GM18861 (cell line): ENCODE data around the gene HS3ST5.
"Not testable (repeated sequence)": the region's sequence is repeated elsewhere in the genome, so short reads cannot be mapped to it uniquely, and the experiment has no call there.

Experiments
- ATAC-seq: cut with Tn5 transposase; IDR thresholded peaks from one replicate; pipeline ENCODE4 v1.9.1; 2021; ENCODE audit not compliant: unreplicated experiment

Gene HS3ST5

GRCh38 chr6:114158411-114158810, 184.4 kb downstream of the HS3ST5 start:
- no peak for ATAC-seq

DNA sequence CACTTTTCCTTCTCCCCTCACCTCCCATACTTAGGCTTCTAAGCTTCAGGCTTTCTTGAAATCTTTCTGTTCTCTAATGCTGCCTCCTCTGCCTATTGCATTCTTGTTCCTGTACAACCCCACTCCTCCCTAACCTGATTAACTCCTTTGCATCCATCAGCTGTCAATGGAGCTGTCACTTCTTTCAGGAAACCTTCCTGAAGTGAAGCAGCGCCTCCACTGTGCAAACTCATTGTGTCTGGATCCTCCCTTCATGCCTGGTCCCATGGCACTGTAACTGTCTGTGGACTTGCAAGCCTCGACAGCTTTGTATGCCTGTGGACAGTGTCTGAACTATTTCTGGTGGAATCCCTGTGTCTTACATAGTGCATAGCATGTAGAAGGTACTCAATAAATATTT, 185.0 kb downstream of the HS3ST5 start:
- ATAC-seq, result no peak

- no peak for ATAC-seq
Observed at GRCh38 chr6:114155763-114156162, 187.1 kb downstream of the HS3ST5 start.

GRCh38 chr6:114154812-114155211, 188.0 kb downstream of the HS3ST5 start:
- ATAC-seq, result no peak

GRCh38 chr6:114153448-114153847, 189.4 kb downstream of the HS3ST5 start:
- no peak for ATAC-seq

DNA sequence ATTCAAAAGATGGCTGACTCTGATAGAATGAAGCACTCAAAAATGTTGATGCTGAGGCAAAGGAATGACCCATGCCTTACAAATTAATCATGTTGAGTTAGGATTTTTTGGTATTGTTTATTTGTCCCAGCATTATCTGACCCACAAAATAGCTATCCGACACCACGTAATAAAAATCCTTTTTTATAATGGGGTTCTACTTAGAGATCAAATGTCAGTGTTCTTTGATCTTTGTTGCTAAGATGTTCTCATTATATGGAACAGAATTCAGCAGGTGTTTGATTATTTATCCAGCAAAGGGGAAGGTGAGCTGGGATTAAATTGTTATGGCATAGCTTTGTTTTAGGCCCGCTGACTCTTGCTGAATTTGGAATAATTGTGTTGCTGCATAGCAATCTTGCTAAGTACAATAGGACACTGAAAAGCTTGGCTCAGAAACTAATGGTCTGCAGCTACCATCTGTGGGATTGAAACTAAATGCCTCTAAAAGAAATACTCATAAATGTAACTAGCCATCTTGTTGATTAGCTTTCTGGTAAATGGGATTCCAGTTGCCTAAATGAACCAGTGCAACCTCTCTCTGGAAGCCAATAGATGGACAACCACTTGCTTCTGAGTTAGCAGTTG, 191.6 kb downstream of the HS3ST5 start:
- no peak for ATAC-seq

DNA sequence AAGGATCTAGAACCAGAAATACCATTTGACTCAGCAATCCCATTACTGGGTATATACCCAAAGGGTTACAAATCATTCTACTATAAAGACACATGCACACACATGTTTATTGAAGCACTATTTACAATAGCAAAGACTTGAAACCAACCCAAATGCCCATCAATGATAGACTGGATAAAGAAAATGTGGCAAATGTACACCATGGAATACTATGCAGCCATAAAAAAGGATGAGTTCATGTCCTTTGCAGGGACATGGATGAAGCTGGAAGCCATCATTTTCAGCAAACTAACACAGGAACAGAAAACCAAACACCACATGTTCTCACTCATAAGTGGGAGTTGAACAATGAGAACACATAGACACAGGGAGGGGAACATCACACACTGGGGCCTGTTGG, 193.6 kb downstream of the HS3ST5 start:
- ATAC-seq, result not testable (repeated sequence)

DNA sequence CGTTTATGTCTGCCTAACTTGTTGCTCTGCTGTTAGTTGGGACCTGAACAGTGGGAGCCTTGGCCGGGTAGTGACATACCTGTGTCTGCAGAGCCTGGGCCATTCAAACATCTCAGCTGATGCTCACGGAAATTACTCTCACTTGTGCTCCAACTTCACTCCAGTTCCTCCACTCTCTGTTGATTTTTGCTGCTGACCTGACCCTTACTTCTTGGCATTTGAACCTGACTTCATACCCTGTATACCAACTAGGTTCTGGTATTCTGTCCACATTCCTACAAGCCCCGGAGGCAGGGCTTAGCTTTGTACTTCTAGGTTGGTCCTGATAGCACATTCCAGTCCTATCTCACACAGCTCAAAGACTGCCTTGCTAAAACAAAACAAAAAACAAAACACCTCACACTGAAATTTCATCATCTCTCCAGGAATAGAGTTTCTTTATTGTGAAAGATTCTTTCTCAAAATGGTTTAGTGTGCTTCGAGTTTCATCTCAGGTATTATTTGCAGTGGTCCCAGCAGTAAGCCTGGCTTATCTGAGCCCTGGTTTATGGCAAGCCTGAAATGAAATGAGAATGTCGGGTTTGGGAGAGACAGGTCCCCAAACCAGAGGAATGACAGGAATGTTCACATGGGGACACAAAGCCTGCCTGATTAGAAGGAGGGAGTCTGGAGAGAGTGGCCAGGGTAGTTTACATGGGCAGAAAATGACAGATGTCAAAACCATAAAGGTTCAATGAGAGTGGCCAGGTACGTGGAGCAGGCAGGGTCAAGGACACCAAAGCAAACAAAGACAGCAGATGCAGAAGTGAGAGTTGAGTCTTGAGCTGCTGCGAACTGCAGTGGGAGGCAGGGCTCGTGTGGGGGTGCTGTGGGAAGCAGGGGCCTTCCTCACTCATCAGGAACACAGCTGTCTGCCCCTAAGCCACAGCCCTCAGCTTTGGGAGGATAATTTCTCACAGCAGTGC, 197.7 kb downstream of the HS3ST5 start:
- ATAC-seq, result no peak

DNA sequence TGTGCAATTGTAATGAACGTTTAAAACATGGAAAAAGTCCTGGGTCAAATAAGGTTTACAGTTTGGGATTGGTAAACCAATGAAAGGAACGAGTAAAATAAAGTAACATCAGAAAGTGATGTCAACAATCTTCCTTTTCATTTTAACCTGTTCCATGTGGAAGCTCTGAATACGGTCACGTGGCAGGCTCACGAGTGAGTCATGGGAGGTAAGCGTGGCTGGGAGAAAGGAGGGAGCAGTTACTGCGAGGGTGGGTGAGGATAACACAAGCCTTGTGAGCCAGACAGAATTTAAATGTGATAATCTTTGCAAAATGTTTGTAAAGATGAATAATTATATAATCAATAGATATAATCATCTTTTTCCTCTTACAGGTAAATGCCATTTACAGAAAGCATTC, 200.6 kb downstream of the HS3ST5 start:
- ATAC-seq, result no peak

GRCh38 chr6:114140416-114140815, 202.4 kb downstream of the HS3ST5 start:
- ATAC-seq, result no peak

- ATAC-seq, result no peak
Observed at GRCh38 chr6:114138577-114139248, 204.1 kb downstream of the HS3ST5 start.

GRCh38 chr6:114135363-114135971, 207.4 kb downstream of the HS3ST5 start:
- no peak for ATAC-seq

GRCh38 chr6:114133816-114134215, 209.0 kb downstream of the HS3ST5 start:
- ATAC-seq, result no peak

GRCh38 chr6:114131945-114132344, 210.9 kb downstream of the HS3ST5 start:
- no peak for ATAC-seq

GRCh38 chr6:114125576-114125975, 217.2 kb downstream of the HS3ST5 start:
- ATAC-seq, result no peak

GRCh38 chr6:114121913-114122662, 220.7 kb downstream of the HS3ST5 start:
- ATAC-seq, result no peak

GRCh38 chr6:114119056-114119455, 223.8 kb downstream of the HS3ST5 start:
- no peak for ATAC-seq

- ATAC-seq, result no peak
Observed at GRCh38 chr6:114115652-114116051, 227.2 kb downstream of the HS3ST5 start.

GRCh38 chr6:114108119-114109002, 234.5 kb downstream of the HS3ST5 start:
- ATAC-seq, result peak; percentile 72

- ATAC-seq, result no peak
Observed at GRCh38 chr6:114106020-114106419, 236.8 kb downstream of the HS3ST5 start.
